H9 (cell line): ENCODE results near the gene ANKRD27. TPM values are rescaled to one million over a fixed set of nuclear protein-coding genes. Genes with fewer than 3 reads are reported as not detected.

Experiments
- DNase-seq: peaks from one replicate; pipeline ENCODE4 v3.0.0-alpha.2; 2017
- H2AFZ ChIP-seq: one replicate; pipeline ENCODE4 v1.6.1; 2013; ENCODE audit warnings: mild to moderate bottlenecking, low read length, control low read depth, moderate library complexity
- H2AK5ac ChIP-seq: 2 replicates; pipeline ENCODE4 v1.6.1; 2013; ENCODE audit warnings: low read length, control low read depth, mixed read lengths; ENCODE audit not compliant: insufficient read length
- H2BK120ac ChIP-seq: one replicate; pipeline ENCODE4 v1.6.1; 2013; ENCODE audit warnings: low read depth, mild to moderate bottlenecking, low read length, control low read depth, inconsistent platforms; ENCODE audit not compliant: poor library complexity, severe bottlenecking
- H2BK12ac ChIP-seq: 2 replicates; pipeline ENCODE4 v1.6.1; 2013; ENCODE audit warnings: low read length, control low read depth, mixed read lengths, low read depth; ENCODE audit not compliant: insufficient read length
- H2BK15ac ChIP-seq: 2 replicates; pipeline ENCODE4 v1.6.1; 2013; ENCODE audit warnings: low read depth, low read length, control low read depth
- H2BK20ac ChIP-seq: one replicate; pipeline ENCODE4 v1.6.1; 2013; ENCODE audit warnings: low read depth, mild to moderate bottlenecking, low read length, control low read depth, inconsistent platforms; ENCODE audit not compliant: poor library complexity, severe bottlenecking
- H2BK5ac ChIP-seq: 2 replicates; pipeline ENCODE4 v1.6.1; 2013; ENCODE audit warnings: low read length, control low read depth, mixed read lengths; ENCODE audit not compliant: insufficient read length
- H3K14ac ChIP-seq: 2 replicates; pipeline ENCODE4 v1.6.1; 2013; ENCODE audit warnings: low read length, control low read depth; ENCODE audit not compliant: insufficient read depth
- H3K18ac ChIP-seq: 2 replicates; pipeline ENCODE4 v1.6.1; 2013; ENCODE audit warnings: low read depth, mild to moderate bottlenecking, mixed read lengths, low read length, control low read depth; ENCODE audit not compliant: insufficient read length
- H3K23ac ChIP-seq: 2 replicates; pipeline ENCODE4 v1.6.1; 2013; ENCODE audit warnings: low read length, control low read depth, mixed read lengths, low read depth; ENCODE audit not compliant: insufficient read length
- H3K23me2 ChIP-seq: 2 replicates; pipeline ENCODE4 v1.6.1; 2013; ENCODE audit warnings: low read depth, mild to moderate bottlenecking, mixed read lengths, low read length, control low read depth; ENCODE audit not compliant: insufficient read length, poor library complexity, severe bottlenecking
- H3K27ac ChIP-seq: 2 replicates; pipeline ENCODE4 v1.5.1; 2013; ENCODE audit warnings: low read length, control low read depth, mixed read lengths, low read depth; ENCODE audit not compliant: insufficient read length
- H3K27me3 ChIP-seq: 2 replicates; pipeline ENCODE4 v1.6.1; 2013; ENCODE audit warnings: low read length, control low read depth, inconsistent platforms; ENCODE audit not compliant: insufficient read depth
- H3K4ac ChIP-seq: 2 replicates; pipeline ENCODE4 v1.6.1; 2013; ENCODE audit warnings: low read depth, mild to moderate bottlenecking, control low read depth, inconsistent platforms, low read length, moderate library complexity
- H3K4me1 ChIP-seq: 2 replicates; pipeline ENCODE4 v1.6.1; 2013; ENCODE audit warnings: low read length, control low read depth, inconsistent platforms; ENCODE audit not compliant: insufficient read depth
- H3K4me2 ChIP-seq: 2 replicates; pipeline ENCODE4 v1.6.1; 2013; ENCODE audit warnings: low read length, control low read depth, mixed read lengths; ENCODE audit not compliant: insufficient read length, insufficient read depth
- H3K56ac ChIP-seq: 2 replicates; pipeline ENCODE4 v1.6.1; 2013; ENCODE audit warnings: low read depth, mild to moderate bottlenecking, mixed read lengths, low read length, control low read depth; ENCODE audit not compliant: insufficient read length
- H3K79me1 ChIP-seq: 2 replicates; pipeline ENCODE4 v1.6.1; 2013; ENCODE audit warnings: low read depth, mild to moderate bottlenecking, moderate library complexity, low read length, control low read depth, inconsistent platforms; ENCODE audit not compliant: insufficient read depth, poor library complexity, severe bottlenecking
- H3K79me2 ChIP-seq: 2 replicates; pipeline ENCODE4 v1.6.1; 2013; ENCODE audit warnings: low read length, control low read depth, inconsistent platforms; ENCODE audit not compliant: insufficient read depth
- H3K9ac ChIP-seq: 2 replicates; pipeline ENCODE4 v1.6.1; 2013; ENCODE audit warnings: low read length, control low read depth, mixed read lengths; ENCODE audit not compliant: insufficient read length; ENCODE audit errors: extremely low read depth
- H3K9me3 ChIP-seq: one replicate; pipeline ENCODE4 v1.6.1; 2013; ENCODE audit warnings: low read depth, low read length, inconsistent platforms; ENCODE audit not compliant: control insufficient read depth
- H3T11ph ChIP-seq: one replicate; pipeline ENCODE4 v1.6.1; 2013; ENCODE audit warnings: mild to moderate bottlenecking, low read length, control low read depth, inconsistent platforms
- H4K20me1 ChIP-seq: one replicate; pipeline ENCODE4 v1.6.1; 2013; ENCODE audit not compliant: control insufficient read depth, insufficient read length, insufficient read depth
- H4K5ac ChIP-seq: 2 replicates; pipeline ENCODE4 v1.6.1; 2013; ENCODE audit warnings: low read depth, mild to moderate bottlenecking, mixed read lengths, low read length, control low read depth; ENCODE audit not compliant: insufficient read length
- H4K8ac ChIP-seq: replicated peaks from 2 replicates; pipeline ENCODE4 v1.6.1; 2013; ENCODE audit warnings: low read length, control low read depth, mixed read lengths, low read depth; ENCODE audit not compliant: insufficient read length
- H4K91ac ChIP-seq: 2 replicates; pipeline ENCODE4 v1.6.1; 2013; ENCODE audit warnings: low read depth, mild to moderate bottlenecking, moderate library complexity, mixed read lengths, low read length, control low read depth; ENCODE audit not compliant: insufficient read length
- H3K27ac Mint-ChIP-seq, 3 experiments: 2 replicates in 2 of 3; 3 replicates in 1 of 3; pipeline ENCODE4 v1.8.0; 2020 to 2021; ENCODE audit warnings: mixed read lengths in 3 of 3, mild to moderate bottlenecking in 1 of 3, moderate library complexity in 1 of 3
- H3K27me3 Mint-ChIP-seq: 2 replicates; pipeline ENCODE4 v1.8.0; 2021; ENCODE audit warnings: low read depth, mild to moderate bottlenecking, moderate library complexity, mixed read lengths
- H3K36me3 Mint-ChIP-seq, 3 experiments: 2 replicates in 2 of 3; 3 replicates in 1 of 3; pipeline ENCODE4 v1.8.0; 2020 to 2021; ENCODE audit warnings: low read depth in 3 of 3, mixed read lengths in 3 of 3; ENCODE audit not compliant: insufficient read depth in 1 of 3
- H3K4me1 Mint-ChIP-seq, 2 experiments: 2 replicates each; pipeline ENCODE4 v1.8.0; 2020; ENCODE audit warnings: mixed read lengths in 2 of 2
- H3K4me3 Mint-ChIP-seq, 2 experiments: 2 replicates in 1 of 2; 3 replicates in 1 of 2; pipeline ENCODE4 v1.8.0; 2020 to 2021; ENCODE audit warnings: mild to moderate bottlenecking in 2 of 2, mixed read lengths in 2 of 2, moderate library complexity in 1 of 2
- H3K9me3 Mint-ChIP-seq, 2 experiments: 2 replicates in 1 of 2; 3 replicates in 1 of 2; pipeline ENCODE4 v1.8.0; 2020; ENCODE audit warnings: mild to moderate bottlenecking in 2 of 2, mixed read lengths in 2 of 2, moderate library complexity in 1 of 2
- CTCF ChIP-seq: fragments of 200-600 bp; sonication (generic); conservative IDR thresholded peaks from 3 replicates; pipeline ENCODE4 v1.8.0; 2021; ENCODE audit warnings: antibody characterized with exemption, mild to moderate bottlenecking
- whole genome bisulfite sequencing: extraction: QIAGEN DNeasy Blood & Tissue Kit; methylation state at CpG from one replicate; pipeline ENCODE4 v1.1.7; 2013; ENCODE audit warnings: missing lambda C conversion rate, low lambda C conversion rate, mixed read lengths; ENCODE audit not compliant: insufficient read length; ENCODE audit errors: extremely low coverage; 5-methylcytosine and 5-hydroxymethylcytosine counted together
- total RNA-seq: library from RNA; stranded (reverse); gene quantifications from 2 replicates; pipeline ENCODE4 v1.2.1, GENCODE V29; 2021

ANKRD27 gene
- total RNA-seq, 1 experiment from 2014 or later: 40.7 TPM

GRCh38 chr19:32688311-32688710 is 13.3 kb upstream of the ANKRD27 start:
- H2BK120ac ChIP-seq: no peak overlapping the region
- Mint-ChIP-seq H3K27ac (no peak overlapping the region), H3K9me3 (peaks cover 4 to 7% of the 10 kb centered on the region in 2 experiments; a peak in 3 of 5 replicates), H3K27me3 (peaks cover 8% of the 10 kb centered on the region), H3K36me3 (peaks cover 0 to 6% (median 6%) of the 10 kb centered on the region in 3 experiments; a peak in 5 of 7 replicates), H3K4me3 (no peak overlapping the region), H3K4me1 (peaks cover 3 to 12% of the 10 kb centered on the region in 2 experiments; a peak in 3 of 4 replicates)
- H3K79me1 ChIP-seq: no peaks in the 10 kb centered on the region
- H3K18ac ChIP-seq: no peak overlapping the region
- no peak overlapping the region for H3K4ac ChIP-seq
- H2AFZ ChIP-seq: no peak overlapping the region
- H2BK12ac ChIP-seq: no peak overlapping the region
- no peak overlapping the region for H3K27ac ChIP-seq
- H3K56ac ChIP-seq: no peak overlapping the region
- H4K20me1 ChIP-seq: no peaks in the 10 kb centered on the region
- no peak overlapping the region for H2BK20ac ChIP-seq
- H3K9me3 ChIP-seq: no peaks in the 10 kb centered on the region
- H2BK5ac ChIP-seq: no peak overlapping the region
- no peak for DNase-seq
- no CpG with 5 or more reads among the region's 1 CpG for WGBS
- H4K91ac ChIP-seq: no peak overlapping the region
- H3K4me1 ChIP-seq: peaks cover 2% of the 10 kb centered on the region; the same call in 1 of the 2 replicates
- no peak overlapping the region for H2AK5ac ChIP-seq
- H3K9ac ChIP-seq: no peak overlapping the region
- no peak overlapping the region for H4K5ac ChIP-seq
- peaks cover 6% of the 10 kb centered on the region for H3K23me2 ChIP-seq
- no peaks in the 10 kb centered on the region; the same call in 1 of the 2 replicates for H3K27me3 ChIP-seq
- no peak overlapping the region for H4K8ac ChIP-seq
- H3K14ac ChIP-seq: no peak overlapping the region
- no peak for TF ChIP-seq CTCF
- H3K79me2 ChIP-seq: no peaks in the 10 kb centered on the region
- H3T11ph ChIP-seq: no peak overlapping the region
- H2BK15ac ChIP-seq: no peak overlapping the region
- no peak overlapping the region for H3K4me2 ChIP-seq
- no peak overlapping the region for H3K23ac ChIP-seq
